PFSK-1 (cell line): Measurements from ENCODE around the gene USP24.

ENCODE experiments used
- POLR2AphosphoS5 ChIP-seq: IDR thresholded peaks from 2 replicates; pipeline ENCODE4 v1.6.1; 2012; ENCODE audit warnings: low read depth, mild to moderate bottlenecking, control low read depth, low read length, moderate library complexity
- SIN3A ChIP-seq: IDR thresholded peaks from 2 replicates; pipeline ENCODE4 v1.6.1; 2012; ENCODE audit warnings: mild to moderate bottlenecking, low read length, moderate library complexity, borderline replicate concordance; ENCODE audit not compliant: insufficient read depth
- TAF1 ChIP-seq: IDR thresholded peaks from 2 replicates; pipeline ENCODE4 v1.6.1; 2012; ENCODE audit warnings: low read length, control low read depth, borderline replicate concordance; ENCODE audit not compliant: insufficient read depth
- TF ChIP-seq, protein P1 (sequence below), 2 experiments: IDR thresholded peaks; 2 replicates each; pipeline versions ENCODE4 v1.6.1 to v1.8.0; 2011 to 2012; ENCODE audit warnings: low read depth in 2 of 2, low read length in 2 of 2, control low read depth in 1 of 2, inconsistent platforms in 1 of 2, mild to moderate bottlenecking in 1 of 2, moderate library complexity in 1 of 2; ENCODE audit not compliant: insufficient read depth in 1 of 2

DNA sequence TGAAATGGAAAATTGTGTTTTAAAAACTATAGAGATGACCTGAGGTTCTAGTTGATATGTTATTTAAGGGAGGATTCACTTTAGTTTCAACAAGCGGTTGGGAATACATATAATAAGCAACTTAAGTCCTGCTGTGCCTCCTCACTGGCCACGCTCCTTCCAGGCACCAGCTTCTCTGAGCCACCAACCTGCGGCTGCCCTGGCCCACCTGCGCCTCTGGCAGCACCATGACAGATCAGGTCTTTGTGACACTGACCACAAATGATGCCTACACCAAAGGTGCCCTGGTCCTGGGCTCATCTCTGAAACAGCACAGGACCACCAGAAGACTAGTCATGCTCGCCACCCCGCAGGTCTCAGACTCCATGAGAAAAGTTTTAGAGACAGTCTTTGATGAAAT is 7.0 kb upstream of the USP24 start:
- TF ChIP-seq POLR2AphosphoS5 = no peak
- no peak for TF ChIP-seq SIN3A
- TF ChIP-seq, protein P1, sequence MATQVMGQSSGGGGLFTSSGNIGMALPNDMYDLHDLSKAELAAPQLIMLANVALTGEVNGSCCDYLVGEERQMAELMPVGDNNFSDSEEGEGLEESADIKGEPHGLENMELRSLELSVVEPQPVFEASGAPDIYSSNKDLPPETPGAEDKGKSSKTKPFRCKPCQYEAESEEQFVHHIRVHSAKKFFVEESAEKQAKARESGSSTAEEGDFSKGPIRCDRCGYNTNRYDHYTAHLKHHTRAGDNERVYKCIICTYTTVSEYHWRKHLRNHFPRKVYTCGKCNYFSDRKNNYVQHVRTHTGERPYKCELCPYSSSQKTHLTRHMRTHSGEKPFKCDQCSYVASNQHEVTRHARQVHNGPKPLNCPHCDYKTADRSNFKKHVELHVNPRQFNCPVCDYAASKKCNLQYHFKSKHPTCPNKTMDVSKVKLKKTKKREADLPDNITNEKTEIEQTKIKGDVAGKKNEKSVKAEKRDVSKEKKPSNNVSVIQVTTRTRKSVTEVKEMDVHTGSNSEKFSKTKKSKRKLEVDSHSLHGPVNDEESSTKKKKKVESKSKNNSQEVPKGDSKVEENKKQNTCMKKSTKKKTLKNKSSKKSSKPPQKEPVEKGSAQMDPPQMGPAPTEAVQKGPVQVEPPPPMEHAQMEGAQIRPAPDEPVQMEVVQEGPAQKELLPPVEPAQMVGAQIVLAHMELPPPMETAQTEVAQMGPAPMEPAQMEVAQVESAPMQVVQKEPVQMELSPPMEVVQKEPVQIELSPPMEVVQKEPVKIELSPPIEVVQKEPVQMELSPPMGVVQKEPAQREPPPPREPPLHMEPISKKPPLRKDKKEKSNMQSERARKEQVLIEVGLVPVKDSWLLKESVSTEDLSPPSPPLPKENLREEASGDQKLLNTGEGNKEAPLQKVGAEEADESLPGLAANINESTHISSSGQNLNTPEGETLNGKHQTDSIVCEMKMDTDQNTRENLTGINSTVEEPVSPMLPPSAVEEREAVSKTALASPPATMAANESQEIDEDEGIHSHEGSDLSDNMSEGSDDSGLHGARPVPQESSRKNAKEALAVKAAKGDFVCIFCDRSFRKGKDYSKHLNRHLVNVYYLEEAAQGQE (IDR thresholded peaks at IDR 0.05; ENCODE audit: insufficient read depth in 1 of 2, low read depth in 2 of 2, low read length in 2 of 2) = no peak
- TF ChIP-seq TAF1 = no peak
